ENCODE measurements around the gene GRIP2.

- TF ChIP-seq SP1 (IDR thresholded peaks at IDR 0.05) (no peak), LEF1 (IDR thresholded peaks at IDR 0.05; ENCODE audit: borderline replicate concordance) (no peak), HDGF (IDR thresholded peaks at IDR 0.05; ENCODE audit: borderline replicate concordance) (no peak), FOXK2 (IDR thresholded peaks at IDR 0.05) (no peak), SUZ12 (IDR thresholded peaks at IDR 0.05) (no peak), FOXM1 (IDR thresholded peaks at IDR 0.05; ENCODE audit: borderline replicate concordance) (no peak), FOXA1 (IDR thresholded peaks at IDR 0.05) (no peak), PKNOX1 (IDR thresholded peaks at IDR 0.05) (no peak), BHLHE40 (IDR thresholded peaks at IDR 0.05; ENCODE audit: borderline replicate concordance) (no peak), ELF4 (IDR thresholded peaks at IDR 0.05) (no peak), ARNT (IDR thresholded peaks at IDR 0.05) (no peak)
Observed at GRCh38 chr3:14507305-14507741, 32.8 kb downstream of the GRIP2 start.
